ENCODE data around the gene MPC2. TPM values are rescaled to one million over a fixed set of nuclear protein-coding genes. Genes with fewer than 3 reads are reported as not detected.

MPC2 gene
- 58.6 to 74.3 TPM (median 67.2 TPM) in 5 replicates for total RNA-seq (2022; extraction: Qiagen RNA extraction; ENCODE audit: low read depth)

GRCh38 chr1:167936930-167937708 is at the start of gene MPC2:
MPC2 (minus strand) TSS chr1:167937072; CDS start chr1:167935841, 1,231 bp downstream.

GRCh38 chr1:167936068-167936929 is 573 bp downstream of the MPC2 start, which contains the start of gene DCAF6:
DCAF6 (plus strand) TSS chr1:167936683; CDS start chr1:167936912, 229 bp downstream.

GRCh38 chr1:167913895-167914496 is 22.9 kb downstream of the MPC2 start, which contains the start of gene ADCY10:
ADCY10 (minus strand) TSS chr1:167914134; CDS start chr1:167905140, 8,994 bp downstream.

Other genes starting within 250 kb of the MPC2 start
- 79.4 to 133 TPM (median 117 TPM) in 5 replicates for gene MPZL1, start 215.1 kb downstream of the MPC2 start, total RNA-seq (2022; extraction: Qiagen RNA extraction; ENCODE audit: low read depth)
- gene ADCY10, start 22.9 kb downstream of the MPC2 start, total RNA-seq (2022; extraction: Qiagen RNA extraction; ENCODE audit: low read depth), result 0.02 to 0.40 TPM (median 0.25 TPM) in 4 of 5 replicates, not detected in the other
- 22.1 to 33.6 TPM (median 25.3 TPM) in 5 replicates for gene DCAF6, start 389 bp downstream of the MPC2 start, total RNA-seq (2022; extraction: Qiagen RNA extraction; ENCODE audit: low read depth)
- 8.7 to 21.3 TPM (median 16.4 TPM) in 5 replicates for gene GPR161, start 199.9 kb upstream of the MPC2 start, total RNA-seq (2022; extraction: Qiagen RNA extraction; ENCODE audit: low read depth)
- 25.6 to 43.3 TPM (median 30.4 TPM) in 5 replicates for gene TIPRL, start 241.9 kb upstream of the MPC2 start, total RNA-seq (2022; extraction: Qiagen RNA extraction; ENCODE audit: low read depth)

All from A549 treated with ZK216348 at 1 μM for 4 hours (cell line).